H9 (cell line): Measurements from ENCODE around the gene CFAP54. TPM values are rescaled to one million over a fixed set of nuclear protein-coding genes. Genes with fewer than 3 reads are reported as not detected.
"Not testable (repeated sequence)": the region's sequence is repeated elsewhere in the genome, so short reads cannot be mapped to it uniquely, and the experiment has no call there.

Source experiments
- DNase-seq: peaks from one replicate; pipeline ENCODE4 v3.0.0-alpha.2; 2017
- H2AFZ ChIP-seq: one replicate; pipeline ENCODE4 v1.6.1; 2013; ENCODE audit warnings: mild to moderate bottlenecking, low read length, control low read depth, moderate library complexity
- H2AK5ac ChIP-seq: 2 replicates; pipeline ENCODE4 v1.6.1; 2013; ENCODE audit warnings: low read length, control low read depth, mixed read lengths; ENCODE audit not compliant: insufficient read length
- H2BK120ac ChIP-seq: one replicate; pipeline ENCODE4 v1.6.1; 2013; ENCODE audit warnings: low read depth, mild to moderate bottlenecking, low read length, control low read depth, inconsistent platforms; ENCODE audit not compliant: poor library complexity, severe bottlenecking
- H2BK12ac ChIP-seq: 2 replicates; pipeline ENCODE4 v1.6.1; 2013; ENCODE audit warnings: low read length, control low read depth, mixed read lengths, low read depth; ENCODE audit not compliant: insufficient read length
- H2BK15ac ChIP-seq: 2 replicates; pipeline ENCODE4 v1.6.1; 2013; ENCODE audit warnings: low read depth, low read length, control low read depth
- H2BK20ac ChIP-seq: one replicate; pipeline ENCODE4 v1.6.1; 2013; ENCODE audit warnings: low read depth, mild to moderate bottlenecking, low read length, control low read depth, inconsistent platforms; ENCODE audit not compliant: poor library complexity, severe bottlenecking
- H2BK5ac ChIP-seq: 2 replicates; pipeline ENCODE4 v1.6.1; 2013; ENCODE audit warnings: low read length, control low read depth, mixed read lengths; ENCODE audit not compliant: insufficient read length
- H3K14ac ChIP-seq: 2 replicates; pipeline ENCODE4 v1.6.1; 2013; ENCODE audit warnings: low read length, control low read depth; ENCODE audit not compliant: insufficient read depth
- H3K18ac ChIP-seq: 2 replicates; pipeline ENCODE4 v1.6.1; 2013; ENCODE audit warnings: low read depth, mild to moderate bottlenecking, mixed read lengths, low read length, control low read depth; ENCODE audit not compliant: insufficient read length
- H3K23ac ChIP-seq: 2 replicates; pipeline ENCODE4 v1.6.1; 2013; ENCODE audit warnings: low read length, control low read depth, mixed read lengths, low read depth; ENCODE audit not compliant: insufficient read length
- H3K23me2 ChIP-seq: 2 replicates; pipeline ENCODE4 v1.6.1; 2013; ENCODE audit warnings: low read depth, mild to moderate bottlenecking, mixed read lengths, low read length, control low read depth; ENCODE audit not compliant: insufficient read length, poor library complexity, severe bottlenecking
- H3K27ac ChIP-seq: 2 replicates; pipeline ENCODE4 v1.5.1; 2013; ENCODE audit warnings: low read length, control low read depth, mixed read lengths, low read depth; ENCODE audit not compliant: insufficient read length
- H3K27me3 ChIP-seq: 2 replicates; pipeline ENCODE4 v1.6.1; 2013; ENCODE audit warnings: low read length, control low read depth, inconsistent platforms; ENCODE audit not compliant: insufficient read depth
- H3K4ac ChIP-seq: 2 replicates; pipeline ENCODE4 v1.6.1; 2013; ENCODE audit warnings: low read depth, mild to moderate bottlenecking, control low read depth, inconsistent platforms, low read length, moderate library complexity
- H3K4me1 ChIP-seq: 2 replicates; pipeline ENCODE4 v1.6.1; 2013; ENCODE audit warnings: low read length, control low read depth, inconsistent platforms; ENCODE audit not compliant: insufficient read depth
- H3K4me2 ChIP-seq: 2 replicates; pipeline ENCODE4 v1.6.1; 2013; ENCODE audit warnings: low read length, control low read depth, mixed read lengths; ENCODE audit not compliant: insufficient read length, insufficient read depth
- H3K56ac ChIP-seq: 2 replicates; pipeline ENCODE4 v1.6.1; 2013; ENCODE audit warnings: low read depth, mild to moderate bottlenecking, mixed read lengths, low read length, control low read depth; ENCODE audit not compliant: insufficient read length
- H3K79me1 ChIP-seq: 2 replicates; pipeline ENCODE4 v1.6.1; 2013; ENCODE audit warnings: low read depth, mild to moderate bottlenecking, moderate library complexity, low read length, control low read depth, inconsistent platforms; ENCODE audit not compliant: insufficient read depth, poor library complexity, severe bottlenecking
- H3K79me2 ChIP-seq: 2 replicates; pipeline ENCODE4 v1.6.1; 2013; ENCODE audit warnings: low read length, control low read depth, inconsistent platforms; ENCODE audit not compliant: insufficient read depth
- H3K9ac ChIP-seq: 2 replicates; pipeline ENCODE4 v1.6.1; 2013; ENCODE audit warnings: low read length, control low read depth, mixed read lengths; ENCODE audit not compliant: insufficient read length; ENCODE audit errors: extremely low read depth
- H3K9me3 ChIP-seq: one replicate; pipeline ENCODE4 v1.6.1; 2013; ENCODE audit warnings: low read depth, low read length, inconsistent platforms; ENCODE audit not compliant: control insufficient read depth
- H3T11ph ChIP-seq: one replicate; pipeline ENCODE4 v1.6.1; 2013; ENCODE audit warnings: mild to moderate bottlenecking, low read length, control low read depth, inconsistent platforms
- H4K20me1 ChIP-seq: one replicate; pipeline ENCODE4 v1.6.1; 2013; ENCODE audit not compliant: control insufficient read depth, insufficient read length, insufficient read depth
- H4K5ac ChIP-seq: 2 replicates; pipeline ENCODE4 v1.6.1; 2013; ENCODE audit warnings: low read depth, mild to moderate bottlenecking, mixed read lengths, low read length, control low read depth; ENCODE audit not compliant: insufficient read length
- H4K8ac ChIP-seq: replicated peaks from 2 replicates; pipeline ENCODE4 v1.6.1; 2013; ENCODE audit warnings: low read length, control low read depth, mixed read lengths, low read depth; ENCODE audit not compliant: insufficient read length
- H4K91ac ChIP-seq: 2 replicates; pipeline ENCODE4 v1.6.1; 2013; ENCODE audit warnings: low read depth, mild to moderate bottlenecking, moderate library complexity, mixed read lengths, low read length, control low read depth; ENCODE audit not compliant: insufficient read length
- H3K27ac Mint-ChIP-seq, 3 experiments: 2 replicates in 2 of 3; 3 replicates in 1 of 3; pipeline ENCODE4 v1.8.0; 2020 to 2021; ENCODE audit warnings: mixed read lengths in 3 of 3, mild to moderate bottlenecking in 1 of 3, moderate library complexity in 1 of 3
- H3K27me3 Mint-ChIP-seq: 2 replicates; pipeline ENCODE4 v1.8.0; 2021; ENCODE audit warnings: low read depth, mild to moderate bottlenecking, moderate library complexity, mixed read lengths
- H3K36me3 Mint-ChIP-seq, 3 experiments: 2 replicates in 2 of 3; 3 replicates in 1 of 3; pipeline ENCODE4 v1.8.0; 2020 to 2021; ENCODE audit warnings: low read depth in 3 of 3, mixed read lengths in 3 of 3; ENCODE audit not compliant: insufficient read depth in 1 of 3
- H3K4me1 Mint-ChIP-seq, 2 experiments: 2 replicates each; pipeline ENCODE4 v1.8.0; 2020; ENCODE audit warnings: mixed read lengths in 2 of 2
- H3K4me3 Mint-ChIP-seq, 2 experiments: 2 replicates in 1 of 2; 3 replicates in 1 of 2; pipeline ENCODE4 v1.8.0; 2020 to 2021; ENCODE audit warnings: mild to moderate bottlenecking in 2 of 2, mixed read lengths in 2 of 2, moderate library complexity in 1 of 2
- H3K9me3 Mint-ChIP-seq, 2 experiments: 2 replicates in 1 of 2; 3 replicates in 1 of 2; pipeline ENCODE4 v1.8.0; 2020; ENCODE audit warnings: mild to moderate bottlenecking in 2 of 2, mixed read lengths in 2 of 2, moderate library complexity in 1 of 2
- WGBS: extraction: QIAGEN DNeasy Blood & Tissue Kit; methylation state at CpG from one replicate; pipeline ENCODE4 v1.1.7; 2013; ENCODE audit warnings: missing lambda C conversion rate, low lambda C conversion rate, mixed read lengths; ENCODE audit not compliant: insufficient read length; ENCODE audit errors: extremely low coverage; 5-methylcytosine and 5-hydroxymethylcytosine counted together
- total RNA-seq: library from RNA; stranded (reverse); gene quantifications from 2 replicates; pipeline ENCODE4 v1.2.1, GENCODE V29; 2021
- TF ChIP-seq, protein P1 (sequence below): fragments of 200-600 bp; sonication (generic); conservative IDR thresholded peaks from 3 replicates; pipeline ENCODE4 v1.8.0; 2021; ENCODE audit warnings: antibody characterized with exemption, mild to moderate bottlenecking

CFAP54 gene
- total RNA-seq, 1 experiment from 2014 or later: 0.24 TPM

DNA sequence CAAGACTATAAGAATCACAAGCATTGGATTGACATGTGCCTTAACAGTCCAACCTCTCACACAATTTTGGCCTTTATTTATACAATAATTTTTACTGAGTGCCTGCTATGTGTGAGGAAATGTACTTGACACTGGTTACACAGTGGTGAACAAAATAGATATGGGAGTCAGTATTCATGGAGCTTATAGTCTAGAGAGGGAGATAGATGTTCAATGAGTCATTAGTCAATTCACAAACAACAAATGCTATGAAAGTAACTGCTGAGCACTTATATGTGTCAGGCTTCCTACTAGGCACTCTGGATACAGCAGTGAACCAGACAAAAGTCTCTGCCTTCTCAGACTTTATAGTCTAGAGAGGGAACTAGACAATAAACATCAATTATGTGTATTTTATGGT is 3.7 kb downstream of the CFAP54 start:
- Histone ChIP-seq H3K27ac (no peak overlapping the region), H4K20me1 (no peaks in the 10 kb centered on the region), H3K79me1 (no peaks in the 10 kb centered on the region), H3K56ac (no peak overlapping the region), H3K23me2 (no peaks in the 10 kb centered on the region), H4K5ac (no peak overlapping the region), H3K18ac (no peak overlapping the region), H3T11ph (no peak overlapping the region), H3K23ac (no peak overlapping the region), H4K8ac (no peak overlapping the region), H2BK12ac (no peak overlapping the region), H3K27me3 (no peaks in the 10 kb centered on the region), H3K9me3 (no peaks in the 10 kb centered on the region), H2AFZ (no peak overlapping the region), H2BK120ac (no peak overlapping the region), H2AK5ac (no peak overlapping the region), H2BK15ac (no peak overlapping the region), H3K14ac (no peak overlapping the region), H3K4me2 (no peak overlapping the region), H2BK5ac (no peak overlapping the region), H3K4ac (no peak overlapping the region), H3K79me2 (no peaks in the 10 kb centered on the region), H3K4me1 (no peaks in the 10 kb centered on the region), H2BK20ac (no peak overlapping the region), H3K9ac (no peak overlapping the region), H4K91ac (no peak overlapping the region)
- Mint-ChIP-seq H3K36me3 (no peaks in the 10 kb centered on the region), H3K4me1 (peaks cover 3 to 8% of the 10 kb centered on the region in 2 experiments; a peak in 3 of 4 replicates), H3K27ac (no peak overlapping the region), H3K27me3 (peaks cover 16% of the 10 kb centered on the region), H3K9me3 (no peaks in the 10 kb centered on the region), H3K4me3 (no peak overlapping the region)
- TF ChIP-seq, protein P1, sequence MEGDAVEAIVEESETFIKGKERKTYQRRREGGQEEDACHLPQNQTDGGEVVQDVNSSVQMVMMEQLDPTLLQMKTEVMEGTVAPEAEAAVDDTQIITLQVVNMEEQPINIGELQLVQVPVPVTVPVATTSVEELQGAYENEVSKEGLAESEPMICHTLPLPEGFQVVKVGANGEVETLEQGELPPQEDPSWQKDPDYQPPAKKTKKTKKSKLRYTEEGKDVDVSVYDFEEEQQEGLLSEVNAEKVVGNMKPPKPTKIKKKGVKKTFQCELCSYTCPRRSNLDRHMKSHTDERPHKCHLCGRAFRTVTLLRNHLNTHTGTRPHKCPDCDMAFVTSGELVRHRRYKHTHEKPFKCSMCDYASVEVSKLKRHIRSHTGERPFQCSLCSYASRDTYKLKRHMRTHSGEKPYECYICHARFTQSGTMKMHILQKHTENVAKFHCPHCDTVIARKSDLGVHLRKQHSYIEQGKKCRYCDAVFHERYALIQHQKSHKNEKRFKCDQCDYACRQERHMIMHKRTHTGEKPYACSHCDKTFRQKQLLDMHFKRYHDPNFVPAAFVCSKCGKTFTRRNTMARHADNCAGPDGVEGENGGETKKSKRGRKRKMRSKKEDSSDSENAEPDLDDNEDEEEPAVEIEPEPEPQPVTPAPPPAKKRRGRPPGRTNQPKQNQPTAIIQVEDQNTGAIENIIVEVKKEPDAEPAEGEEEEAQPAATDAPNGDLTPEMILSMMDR: no peak
- DNase-seq: no peak

DNA sequence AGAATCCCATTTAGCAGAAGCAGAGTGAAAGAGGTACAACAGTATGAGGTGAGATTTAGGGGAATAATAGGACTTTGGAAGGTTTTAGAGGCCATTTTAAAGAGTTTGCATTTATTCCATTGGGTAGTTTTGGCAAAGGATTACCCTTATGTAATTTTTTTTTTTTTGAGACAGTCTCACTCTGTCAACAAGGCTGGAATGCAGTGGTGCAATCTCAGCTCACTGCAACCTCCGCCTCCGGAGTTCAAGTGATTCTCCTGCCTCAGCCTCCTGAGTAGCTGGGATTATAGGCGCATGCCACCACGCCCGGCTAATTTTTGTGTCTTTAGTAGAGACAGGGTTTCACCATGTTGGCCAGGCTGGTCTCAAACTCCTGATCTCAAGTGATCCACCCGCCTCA is 4.8 kb downstream of the CFAP54 start:
- not testable (repeated sequence) for H2BK120ac ChIP-seq, H3K9ac ChIP-seq, H3K9me3 Mint-ChIP-seq, H2AFZ ChIP-seq, H3K23me2 ChIP-seq, H2AK5ac ChIP-seq, H2BK15ac ChIP-seq, H2BK12ac ChIP-seq, H3K9me3 ChIP-seq, H2BK20ac ChIP-seq, H3K4me2 ChIP-seq, DNase-seq, H4K20me1 ChIP-seq, H3K79me2 ChIP-seq, H3K27me3 Mint-ChIP-seq, H3K27ac ChIP-seq, H4K8ac ChIP-seq, H3K14ac ChIP-seq, H3K18ac ChIP-seq, H3K27me3 ChIP-seq, H3K36me3 Mint-ChIP-seq, H4K91ac ChIP-seq, H2BK5ac ChIP-seq, H3K79me1 ChIP-seq, H3K4me1 Mint-ChIP-seq, H3K4me1 ChIP-seq, H3K4ac ChIP-seq, H3K4me3 Mint-ChIP-seq, H3T11ph ChIP-seq, H3K56ac ChIP-seq, H3K23ac ChIP-seq, H4K5ac ChIP-seq, H3K27ac Mint-ChIP-seq
- WGBS: no CpG with 5 or more reads among the region's 6 CpGs
